K562 (cell line): ENCODE measurements around the gene EXT2. TPM values are rescaled to one million over a fixed set of nuclear protein-coding genes. Genes with fewer than 3 reads are reported as not detected.

Experiments used
- ARNT ChIP-seq, 2 experiments: fragments of 450-650 bp; IDR thresholded peaks; 2 replicates each; pipeline ENCODE4 v1.6.1; 2016; ENCODE audit warnings: mild to moderate bottlenecking in 1 of 2
- CCNT2 ChIP-seq: IDR thresholded peaks from 2 replicates; pipeline ENCODE4 v1.6.1; 2011; ENCODE audit warnings: borderline replicate concordance, low read depth, mild to moderate bottlenecking, moderate library complexity, mixed read lengths, low read length; ENCODE audit not compliant: insufficient read length; ENCODE audit errors: extremely low read depth
- CREM ChIP-seq: IDR thresholded peaks from 2 replicates; pipeline ENCODE4 v1.6.1; 2014; ENCODE audit warnings: antibody characterized with exemption, low read depth
- CSDE1 ChIP-seq, 2 experiments: fragments of 450-650 bp; IDR thresholded peaks; 2 replicates each; pipeline ENCODE4 v1.6.1; 2016; ENCODE audit warnings: mild to moderate bottlenecking in 1 of 2
- FOXJ2 ChIP-seq: fragments of 200-800 bp; sonication (Bioruptor generic); IDR thresholded peaks from 2 replicates; pipeline ENCODE4 v1.6.1; 2016; ENCODE audit warnings: missing genetic modification characterization, missing compliant biosample characterization
- GABPB1 ChIP-seq: sonication (generic); formaldehyde crosslinking; IDR thresholded peaks from 2 replicates; pipeline ENCODE4 v1.8.0; 2022; ENCODE audit warnings: mild to moderate bottlenecking, missing genetic modification reagents
- HMGXB4 ChIP-seq: sonication (generic); formaldehyde crosslinking; IDR thresholded peaks from 2 replicates; pipeline ENCODE4 v1.8.1; 2023; ENCODE audit warnings: mild to moderate bottlenecking, missing genetic modification reagents
- IFI16 ChIP-seq: fragments of 250-450 bp; sonication (Bioruptor Pico); IDR thresholded peaks from 2 replicates; pipeline ENCODE4 v2.1.2; 2022; ENCODE audit warnings: mild to moderate bottlenecking, inconsistent platforms
- MTA1 ChIP-seq: fragments of 450-650 bp; IDR thresholded peaks from 2 replicates; pipeline ENCODE4 v1.6.1; 2017; ENCODE audit warnings: borderline replicate concordance
- POLR2B ChIP-seq: fragments of 450-650 bp; IDR thresholded peaks from 2 replicates; pipeline ENCODE4 v1.6.1; 2018; ENCODE audit warnings: low read depth; ENCODE audit not compliant: partially characterized antibody
- POLR2G ChIP-seq: fragments of 200-400 bp; formaldehyde crosslinking; IDR thresholded peaks from 2 replicates; pipeline ENCODE4 v1.6.1; 2017; ENCODE audit warnings: low read depth, mild to moderate bottlenecking, antibody characterized with exemption, low read length, moderate library complexity
- RBM25 ChIP-seq: fragments of 200-400 bp; formaldehyde crosslinking; IDR thresholded peaks from 2 replicates; pipeline ENCODE4 v1.6.1; 2018; ENCODE audit warnings: low read length, low read depth, moderate library complexity; ENCODE audit not compliant: severe bottlenecking
- SIRT6 ChIP-seq: IDR thresholded peaks from one replicate; pipeline ENCODE4 v1.6.1; 2012; ENCODE audit warnings: low read depth, mild to moderate bottlenecking, control low read depth, inconsistent platforms, low read length, moderate library complexity
- STAT5B ChIP-seq: fragments of 250-450 bp; sonication (Bioruptor Pico); IDR thresholded peaks from 2 replicates; pipeline ENCODE4 v1.8.0; 2021; ENCODE audit warnings: mild to moderate bottlenecking, inconsistent platforms
- THRAP3 ChIP-seq: fragments of 450-650 bp; IDR thresholded peaks from 2 replicates; pipeline ENCODE4 v1.6.1; 2016; ENCODE audit warnings: mild to moderate bottlenecking, inconsistent platforms, borderline replicate concordance
- TRIM24 ChIP-seq, 2 experiments: fragments of 450-650 bp; IDR thresholded peaks; 2 replicates each; pipeline ENCODE4 v1.6.1; 2016
- TRIM25 ChIP-seq: fragments of 450-650 bp; IDR thresholded peaks from 2 replicates; pipeline ENCODE4 v1.7.0; 2016; ENCODE audit warnings: borderline replicate concordance
- U2AF1 ChIP-seq: fragments of 200-400 bp; formaldehyde crosslinking; optimal IDR thresholded peaks from 2 replicates; pipeline ENCODE3; 2017; ENCODE audit warnings: mild to moderate bottlenecking, low read depth, low read length, moderate library complexity
- UBTF ChIP-seq, 2 experiments: IDR thresholded peaks; 2 replicates each; pipeline ENCODE4 v1.6.1; 2012; ENCODE audit warnings: improper control_type of control experiment in 2 of 2, low read depth in 2 of 2, low read length in 2 of 2, borderline replicate concordance in 1 of 2
- ZFPM2 ChIP-seq: fragments of 250-450 bp; sonication (Bioruptor Pico); IDR thresholded peaks from 2 replicates; pipeline ENCODE4 v1.5.1; 2022; ENCODE audit warnings: mild to moderate bottlenecking
- ZNF175 ChIP-seq: fragments of 200-800 bp; sonication (Bioruptor generic); IDR thresholded peaks from 2 replicates; pipeline ENCODE4 v1.6.1; 2016; ENCODE audit warnings: low read depth, mild to moderate bottlenecking, missing genetic modification characterization, missing compliant biosample characterization
- ZNF282 ChIP-seq: sonication (generic); formaldehyde crosslinking; IDR thresholded peaks from 2 replicates; pipeline ENCODE4 v1.8.1; 2023; ENCODE audit warnings: missing genetic modification reagents
- ZNF778 ChIP-seq: fragments of 450-650 bp; formaldehyde crosslinking; IDR thresholded peaks from 2 replicates; pipeline ENCODE4 v1.4.0; 2020; ENCODE audit warnings: mild to moderate bottlenecking, moderate library complexity
- polyA plus RNA-seq, 8 experiments: library from polyadenylated mRNA; depleted of rRNA in 4 of 8; stranded (reverse) in 5 of 8; unstranded in 3 of 8; fragments of >200 nt; fragmentation: Nextera tagmentation in 2 of 8; fragmentation: Illumina TruSeq in 1 of 8; extraction: Ambion mirVana in 2 of 8; extraction: Trizol in 1 of 8; gene quantifications; 2 replicates each; pipeline versions ENCODE4 v1.2.1 to v1.2.3, GENCODE V29; 2011 to 2014; ENCODE audit warnings: inconsistent platforms in 1 of 8, missing spikeins in 1 of 8
- total RNA-seq, 7 experiments: library from RNA; depleted of rRNA in 6 of 7; stranded (reverse); fragments of >200 nt in 6 of 7; fragmentation: Illumina TruSeq in 2 of 7; extraction: Trizol in 2 of 7; gene quantifications; 2 replicates each; pipeline versions ENCODE4 v1.2.1 to v1.2.3, GENCODE V29; 2011 to 2021; ENCODE audit warnings: low replicate concordance in 1 of 7

The EXT2 gene
- total and polyA plus RNA-seq, 9 of the 15 experiments (the other 6 are each of a cell fraction or from before 2014, with no cell fraction given): 7.5 to 52.1 (median 38.1) TPM

GRCh38 chr11:44256673-44257291, 161.3 kb downstream of the EXT2 start (continued):
- TF ChIP-seq STAT5B (no peak), THRAP3 (no peak), HMGXB4 (no peak), ARNT (IDR thresholded peaks at IDR 0.05) (no peak), CSDE1 (IDR thresholded peaks at IDR 0.05) (no peak), ZNF282 (CRISPR knock-in tag) (no peak), GABPB1 (CRISPR knock-in tag) (no peak), IFI16 (CRISPR knock-in tag) (no peak), ZNF175 (CRISPR knock-in tag) (peak; percentile 61; the same call in 1 of the 2 replicates), ZFPM2 (CRISPR knock-in tag) (no peak), POLR2G (no peak), RBM25 (no peak), POLR2B (no peak), UBTF (IDR thresholded peaks at IDR 0.05; ENCODE audit: borderline replicate concordance in 1 of 2, low read depth in 2 of 2, low read length in 2 of 2) (no peak), ZNF778 (no peak), MTA1 (no peak), TRIM25 (no peak), FOXJ2 (no peak), U2AF1 (no peak), SIRT6 (no peak), CCNT2 (no peak), TRIM24 (IDR thresholded peaks at IDR 0.05) (no peak), CREM (0 out of 2 replicates have a peak, but pooled peaks have one; percentile 4)
